Measurements from ENCODE around the gene MCF2L2. TPM values are rescaled to one million over a fixed set of nuclear protein-coding genes. Genes with fewer than 3 reads are reported as not detected.

MCF2L2 gene
- polyA plus RNA-seq, 1 donor, result 0.25 TPM

DNA sequence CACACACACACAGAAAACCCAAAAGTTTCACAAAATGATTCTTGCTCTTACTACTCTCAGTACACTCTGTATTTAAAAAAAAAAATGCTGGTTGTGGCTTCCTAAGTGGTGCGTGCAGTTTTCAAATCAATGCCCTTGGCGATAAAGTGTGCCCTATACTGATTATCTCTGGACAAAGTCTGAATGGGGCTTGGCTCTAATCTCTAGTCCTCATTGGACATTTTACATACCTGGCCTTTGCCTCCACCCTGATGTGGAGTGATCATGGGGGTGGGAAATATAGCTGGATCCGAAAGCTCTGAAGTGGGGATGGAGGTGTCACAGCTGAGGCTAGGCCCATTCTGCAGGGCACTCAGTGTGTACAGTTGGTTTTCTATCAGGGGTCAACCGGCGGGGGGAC, 161.3 kb downstream of the MCF2L2 start:
- no peak for DNase-seq (ENCODE audit: low read depth)

DNA sequence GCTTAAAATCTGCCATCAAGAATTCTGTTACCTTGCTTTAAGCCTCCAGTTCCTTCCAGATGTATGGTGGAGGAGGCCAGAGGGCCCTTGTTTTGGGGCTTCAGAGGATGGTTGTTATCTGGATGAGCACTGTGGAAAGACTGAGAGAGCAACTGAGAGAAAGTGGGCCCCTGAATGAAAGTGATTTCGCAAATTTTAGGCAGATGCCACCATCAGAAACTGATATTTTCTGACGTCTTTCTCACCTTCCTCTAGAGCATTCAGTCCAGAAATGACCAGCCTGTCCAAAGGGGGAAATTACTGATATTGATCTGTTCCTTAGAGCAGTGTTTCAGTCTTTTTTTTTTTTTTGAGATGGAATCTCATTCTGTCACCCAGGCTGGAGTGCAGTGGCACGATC, 162.0 kb downstream of the MCF2L2 start:
- no peak for DNase-seq (ENCODE audit: low read depth)

DNA sequence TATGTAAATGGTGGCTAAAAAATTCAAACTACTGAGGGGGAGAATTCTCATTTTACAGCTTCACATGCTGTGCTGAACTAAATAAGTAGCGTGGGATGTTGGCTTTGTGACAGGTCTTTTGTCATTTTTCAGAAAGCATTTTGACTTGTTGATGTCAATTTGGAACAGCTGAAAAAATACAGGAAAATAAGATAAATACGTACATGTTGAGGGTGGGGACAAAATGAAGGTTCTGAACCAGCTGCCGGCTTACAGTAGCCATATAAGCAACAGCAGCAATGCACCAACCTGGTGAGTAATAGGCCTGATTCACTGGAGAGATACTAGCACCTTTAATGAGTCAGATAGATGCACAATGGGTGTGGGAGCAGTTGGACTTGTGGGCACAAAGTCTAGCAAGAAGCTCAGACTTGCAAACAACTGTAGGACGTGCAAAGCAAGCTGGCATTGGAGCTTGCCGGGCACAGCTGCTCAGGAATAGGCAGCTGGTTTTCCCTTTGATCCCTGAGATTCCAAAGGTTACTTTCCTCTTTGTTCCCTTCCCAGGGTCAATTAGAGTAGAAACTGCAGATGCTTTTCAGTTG, 162.5 kb downstream of the MCF2L2 start:
- no peak for DNase-seq (ENCODE audit: low read depth)

DNA sequence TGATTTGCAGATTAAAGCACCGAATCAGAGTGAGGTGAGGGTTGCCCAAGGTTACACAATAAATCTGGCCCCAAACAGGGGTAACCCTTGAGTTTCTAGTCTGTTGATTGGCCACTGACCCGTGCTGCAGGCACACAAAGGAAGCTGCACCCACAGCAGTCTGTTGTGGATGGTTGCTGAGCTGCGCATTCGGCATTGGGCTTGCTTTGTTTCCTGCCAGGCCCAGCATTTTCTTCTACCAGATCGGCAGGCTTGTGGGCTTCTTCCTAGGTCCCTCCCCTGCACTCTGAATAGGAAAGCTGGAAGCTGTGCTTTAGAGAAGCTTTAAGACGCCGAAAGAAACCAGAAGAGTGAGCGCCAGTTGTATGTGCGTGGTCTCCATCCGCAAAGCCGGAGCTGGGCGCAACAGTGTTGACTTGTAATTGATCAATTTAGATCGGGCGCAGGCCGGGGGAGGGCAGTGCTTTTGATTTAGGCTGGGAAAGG, 163.2 kb downstream of the MCF2L2 start:
- no peak for DNase-seq (ENCODE audit: low read depth)

DNA sequence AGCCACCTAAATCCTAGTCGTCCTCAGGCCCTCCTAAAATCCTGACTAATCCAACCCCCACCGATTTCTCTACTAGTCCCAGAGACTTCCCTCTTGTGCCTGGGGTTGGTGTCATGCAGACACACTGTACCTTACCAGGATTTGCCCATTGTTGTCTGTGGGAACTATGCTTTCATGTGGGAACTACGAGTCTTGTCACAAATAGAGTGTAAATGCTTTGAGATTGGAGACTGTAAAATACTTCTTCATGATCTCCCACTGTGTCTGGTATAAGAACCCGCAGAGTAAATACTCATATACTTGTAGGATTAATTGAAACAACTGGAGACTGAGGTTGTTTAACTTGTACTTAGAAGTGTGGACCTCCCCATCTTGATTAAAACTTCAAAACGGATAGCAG, 164.2 kb downstream of the MCF2L2 start:
- DNase-seq (ENCODE audit: low read depth), result no peak

DNA sequence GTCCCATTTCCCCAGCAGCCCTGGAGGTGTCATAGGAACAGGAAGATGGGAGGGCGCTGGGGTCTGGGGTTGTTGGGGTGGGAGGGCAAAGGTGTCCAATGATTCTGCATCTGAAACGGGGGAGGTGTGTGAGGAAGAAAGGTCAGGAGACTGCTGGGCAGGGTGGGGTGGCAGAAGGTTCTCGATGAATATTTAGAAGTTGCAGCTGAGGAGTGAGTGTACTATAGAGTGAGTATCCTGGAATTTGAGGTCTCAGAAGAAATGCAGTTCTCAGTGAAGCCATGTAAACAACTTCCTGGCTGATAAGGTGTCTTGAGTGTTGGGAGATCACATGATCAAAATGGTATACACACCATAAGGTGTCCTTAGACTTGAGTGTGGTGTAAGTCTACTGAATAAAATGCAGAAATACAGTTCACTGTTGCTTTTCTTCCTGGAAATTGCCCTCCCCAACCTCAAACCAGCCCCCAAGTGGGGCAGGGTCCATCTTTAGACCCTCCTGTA, 165.5 kb downstream of the MCF2L2 start:
- DNase-seq (ENCODE audit: low read depth), result no peak

DNA sequence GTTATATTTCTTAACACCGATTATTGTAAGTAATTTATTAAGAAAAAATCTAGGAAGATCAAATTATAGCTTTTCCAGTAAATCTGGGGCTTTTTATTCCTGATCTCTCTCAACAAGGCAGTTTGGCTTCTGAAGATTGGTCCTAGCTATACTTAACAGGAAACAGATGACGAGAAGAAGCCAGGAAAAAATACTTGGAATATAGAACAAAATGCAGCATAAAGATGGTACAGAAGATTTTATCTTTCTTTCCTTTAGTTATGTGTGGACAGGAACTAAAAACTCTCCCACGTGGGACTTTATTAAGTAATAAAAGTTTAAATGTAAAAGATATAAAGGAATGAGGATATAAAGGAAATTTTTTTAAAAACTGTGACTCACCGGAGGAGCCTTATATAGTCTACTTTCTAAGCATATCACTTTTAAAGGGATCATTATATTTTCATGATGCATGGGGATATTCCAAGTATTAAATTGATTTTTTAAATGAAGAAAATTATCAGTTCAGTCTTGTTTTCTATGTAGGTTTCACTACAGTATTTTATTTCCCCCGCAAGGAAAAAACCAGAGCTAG, 167.2 kb downstream of the MCF2L2 start:
- DNase-seq (ENCODE audit: low read depth), result no peak

DNA sequence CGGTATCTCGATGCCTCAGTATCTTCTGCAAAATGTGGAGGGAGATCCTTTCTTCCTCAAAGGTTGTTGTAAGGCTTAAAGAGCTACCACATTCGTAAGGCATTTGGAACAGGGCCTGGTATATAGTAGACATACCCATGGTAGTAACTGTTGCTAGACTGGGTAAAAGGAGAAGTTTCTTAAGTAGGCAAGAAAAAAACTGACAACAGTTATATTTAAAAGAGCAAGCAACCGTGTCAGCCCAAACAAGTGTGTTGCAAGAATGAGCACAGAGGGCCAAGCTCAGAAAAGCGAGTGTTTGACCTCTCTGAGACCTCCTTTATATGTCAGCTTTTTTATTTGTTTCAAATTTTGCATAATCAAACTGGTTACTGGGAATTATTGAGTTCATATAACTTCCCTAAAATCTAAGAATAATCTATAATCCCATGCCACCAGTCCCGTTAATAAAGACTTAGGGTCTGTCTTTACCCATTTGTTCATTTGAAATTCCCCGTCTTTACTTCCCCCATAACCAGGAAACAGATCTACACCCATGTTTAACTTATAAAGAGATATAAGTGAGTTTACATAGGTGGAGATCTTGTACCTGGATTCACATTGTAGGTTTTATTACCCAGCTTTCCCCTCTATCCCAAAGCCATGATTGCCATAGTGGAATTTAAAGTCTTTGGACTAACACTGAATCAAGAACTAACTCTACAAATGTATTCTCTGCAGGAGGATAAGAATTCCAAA, 168.1 kb downstream of the MCF2L2 start:
- no peak for DNase-seq (ENCODE audit: low read depth)

DNA sequence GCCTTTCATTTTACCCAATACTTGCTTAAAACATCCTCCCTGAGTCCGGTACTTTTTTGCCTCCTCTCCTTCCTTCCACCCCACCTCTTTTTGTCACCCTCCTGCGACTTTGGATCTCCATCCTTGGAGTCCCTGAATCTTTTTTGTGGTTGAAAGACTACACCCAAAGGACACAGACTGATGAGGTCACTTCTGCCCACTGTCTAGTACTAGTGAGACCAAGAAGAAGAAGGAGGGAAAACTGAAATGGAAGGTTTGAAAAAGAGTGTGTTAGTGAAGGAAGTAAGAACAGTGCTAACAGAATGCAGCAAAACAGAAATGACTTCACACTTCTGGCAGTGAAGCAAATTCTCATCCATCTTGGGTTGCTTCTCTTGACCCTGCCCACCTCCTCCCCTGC, 168.8 kb downstream of the MCF2L2 start:
- DNase-seq (ENCODE audit: low read depth), result no peak

DNA sequence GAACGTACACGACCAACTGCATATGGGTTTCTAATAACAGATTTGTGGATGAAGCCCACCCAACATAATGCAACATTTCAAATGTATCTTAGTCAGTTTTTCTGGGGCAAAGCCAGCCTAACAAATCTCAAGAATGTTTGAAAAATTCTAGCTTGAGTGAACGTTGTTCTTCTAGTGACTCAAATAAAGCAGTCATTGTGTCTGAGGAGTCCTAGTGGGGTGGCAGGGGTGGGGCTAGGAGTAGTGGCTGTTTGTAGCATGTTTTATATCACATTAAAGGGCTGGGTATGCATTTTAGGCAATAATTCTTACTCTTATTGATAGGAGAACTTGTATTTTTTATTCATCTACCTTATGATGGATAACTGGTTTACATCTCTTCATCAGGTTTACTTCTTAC, 169.3 kb downstream of the MCF2L2 start:
- no peak for DNase-seq (ENCODE audit: low read depth)

DNA sequence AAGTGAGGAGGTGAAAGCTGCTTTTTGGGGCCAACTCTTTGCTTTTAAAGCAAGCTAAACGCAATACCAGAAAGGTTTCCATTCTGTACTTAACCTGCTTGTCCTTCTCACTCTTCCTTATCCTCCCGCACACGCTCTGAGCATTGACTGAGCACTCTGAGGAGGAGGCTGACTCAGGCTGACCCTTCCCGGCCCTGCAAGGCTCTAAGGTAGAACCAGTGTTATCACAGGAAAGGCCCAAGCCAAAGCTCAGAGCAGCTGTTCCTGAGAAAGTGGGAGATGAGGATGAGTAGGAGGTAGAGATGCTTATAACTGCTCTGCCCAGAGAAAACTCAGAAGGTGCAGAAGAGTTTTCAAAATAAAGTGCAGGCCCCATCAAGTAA, 173.1 kb downstream of the MCF2L2 start:
- DNase-seq (ENCODE audit: low read depth), result no peak

DNA sequence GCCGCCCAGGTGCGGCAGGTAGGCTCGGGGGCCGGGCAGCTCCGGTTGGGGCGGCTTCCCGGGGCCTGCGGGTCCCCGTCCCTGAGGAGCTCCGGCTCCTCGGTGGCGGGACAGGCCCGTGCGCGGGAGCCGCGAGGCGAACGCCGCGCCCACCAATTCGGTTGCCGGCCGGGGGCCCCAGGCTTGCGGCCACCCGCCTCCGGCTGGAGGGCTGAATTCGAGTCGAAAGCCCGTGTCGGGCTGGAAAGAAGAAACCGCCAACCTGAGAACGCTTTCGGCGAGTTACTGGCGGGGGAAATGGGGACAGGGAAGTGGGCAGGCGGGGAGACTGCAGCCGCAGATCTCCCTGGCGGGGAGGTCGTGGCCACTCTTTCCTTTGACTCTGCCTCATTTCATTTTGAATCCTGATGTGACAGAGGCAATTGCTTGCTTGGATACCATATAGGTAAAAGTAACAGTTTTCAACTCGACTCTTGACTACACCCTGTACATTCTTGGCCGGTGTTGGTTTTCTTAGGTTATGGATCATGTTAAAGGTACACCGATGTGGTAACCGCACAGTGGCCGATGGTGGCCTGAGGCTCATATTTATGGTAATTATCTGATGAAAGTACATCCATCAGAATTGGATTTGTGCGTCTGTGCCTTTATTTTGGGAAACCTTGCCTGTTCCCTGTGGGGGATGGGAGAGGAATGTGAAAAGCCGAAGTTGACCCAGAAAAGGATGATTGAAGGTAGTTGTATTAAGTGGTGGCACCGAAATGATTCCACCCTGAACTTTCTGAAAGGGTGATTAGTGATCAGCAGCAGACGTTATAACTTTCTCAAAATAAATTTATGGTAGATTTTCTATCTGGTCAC, 173.7 kb downstream of the MCF2L2 start:
- DNase-seq (ENCODE audit: low read depth), result no peak

DNA sequence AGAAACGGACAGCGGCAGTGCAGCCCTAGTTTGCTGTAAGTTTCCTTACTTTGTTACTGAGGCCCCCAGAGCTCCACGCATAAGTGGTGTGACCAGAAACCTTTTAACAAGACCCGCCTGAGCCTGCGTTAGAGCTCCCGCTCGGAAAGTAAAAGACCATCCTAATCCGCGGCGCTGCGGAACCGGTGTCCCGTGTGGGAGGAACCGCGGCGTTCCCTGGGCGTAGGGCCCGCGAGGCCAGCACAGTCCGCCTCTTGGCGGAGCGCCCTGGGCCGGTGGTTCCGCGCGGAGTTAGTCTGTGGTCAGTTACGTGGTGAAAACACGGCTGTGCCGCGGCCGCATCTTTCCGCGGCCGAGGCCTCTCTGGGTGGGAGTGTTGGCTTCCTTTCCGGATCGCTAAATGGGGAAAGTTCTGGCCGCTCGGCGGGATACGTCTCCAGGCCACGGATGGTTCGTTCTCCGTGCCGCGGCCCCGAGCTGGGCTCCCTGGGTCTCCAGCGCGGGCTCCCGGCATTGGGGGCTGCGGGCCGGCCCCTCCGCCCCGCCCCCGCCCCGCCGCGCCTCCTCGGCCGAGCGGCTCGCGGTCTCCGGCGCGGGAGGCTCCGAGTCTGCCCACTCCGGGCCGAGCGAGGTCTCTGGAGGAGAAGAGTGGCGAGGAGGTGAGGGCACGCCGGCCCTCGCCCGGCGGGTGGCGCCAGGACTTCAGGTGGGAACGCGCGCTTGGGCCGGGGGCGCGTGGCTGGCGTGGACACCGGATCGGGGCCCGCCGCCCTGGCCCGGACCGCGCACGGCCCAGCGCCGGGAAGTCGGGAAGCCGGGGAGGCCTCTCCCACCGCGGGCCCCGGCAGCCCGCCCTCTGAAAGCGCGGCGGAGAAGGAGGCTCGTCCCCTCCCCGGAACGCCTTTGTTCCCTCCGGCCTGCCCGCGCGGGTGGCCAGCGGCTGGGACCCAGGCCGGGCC, 174.6 kb downstream of the MCF2L2 start:
- DNase-seq (ENCODE audit: low read depth), result no peak

DNA sequence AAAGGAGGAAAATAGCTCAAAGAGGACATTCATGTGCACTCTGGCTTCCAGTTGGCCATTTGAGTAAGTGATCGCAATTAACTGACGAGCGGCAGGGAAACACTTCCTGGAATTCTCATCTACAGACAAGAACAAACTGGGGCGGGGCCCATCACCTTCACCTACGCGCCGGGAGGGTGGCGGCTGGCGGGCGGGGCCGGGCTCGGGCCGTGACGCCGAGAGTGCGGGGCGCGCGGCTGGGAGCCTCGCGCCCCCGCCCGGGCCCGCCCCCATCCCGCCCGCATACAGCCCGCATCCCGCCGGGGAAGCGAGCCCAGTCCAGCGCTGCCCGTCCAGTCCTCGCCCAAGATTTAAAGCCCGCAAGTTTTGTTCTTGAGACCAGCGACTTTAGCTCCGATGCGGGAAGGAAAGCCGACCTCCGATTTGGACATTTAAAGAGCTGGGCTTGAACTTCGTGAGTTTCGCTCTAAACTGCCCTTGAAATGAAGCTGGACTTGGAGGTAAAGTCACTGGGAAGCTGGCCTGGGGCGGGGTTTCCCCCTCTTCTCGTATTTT, 175.4 kb downstream of the MCF2L2 start, which contains the start of gene B3GNT5:
B3GNT5 (plus strand) TSS at position 281 of the 555 bp plus-strand sequence. CDS start 16,546 bp downstream, outside the sequence.
- DNase-seq (ENCODE audit: low read depth), result no peak

DNA sequence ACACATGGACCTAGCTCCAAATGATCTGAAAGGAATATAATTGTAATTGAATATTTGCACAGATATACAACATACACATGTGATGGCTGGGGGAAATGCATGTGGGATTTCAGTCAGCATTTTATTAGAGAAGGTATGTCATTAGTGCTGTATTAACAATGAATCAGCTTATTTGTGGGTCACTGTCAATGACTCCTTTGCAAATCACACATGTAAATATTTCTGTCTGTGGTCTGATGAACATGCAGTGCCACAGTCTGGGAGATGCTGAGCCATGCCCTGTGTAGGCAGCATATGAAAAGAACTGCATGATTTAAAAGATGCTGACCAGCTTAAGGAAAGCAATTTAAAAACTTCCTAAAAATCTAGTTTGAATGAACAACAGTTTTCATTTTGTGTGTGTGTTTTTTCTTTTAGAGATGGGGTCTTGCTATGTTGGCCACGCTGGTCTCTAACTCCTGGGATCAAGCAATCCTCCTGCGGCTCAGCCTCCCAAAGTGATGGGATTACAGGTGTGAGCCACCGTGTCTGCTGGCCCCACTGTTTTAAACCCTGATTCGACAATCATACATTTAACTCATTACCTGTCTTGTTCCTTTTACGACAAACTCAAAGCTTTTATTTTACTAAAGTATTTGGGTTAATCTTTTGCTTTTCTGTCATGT, 176.2 kb downstream of the MCF2L2 start:
- no peak for DNase-seq (ENCODE audit: low read depth)

DNA sequence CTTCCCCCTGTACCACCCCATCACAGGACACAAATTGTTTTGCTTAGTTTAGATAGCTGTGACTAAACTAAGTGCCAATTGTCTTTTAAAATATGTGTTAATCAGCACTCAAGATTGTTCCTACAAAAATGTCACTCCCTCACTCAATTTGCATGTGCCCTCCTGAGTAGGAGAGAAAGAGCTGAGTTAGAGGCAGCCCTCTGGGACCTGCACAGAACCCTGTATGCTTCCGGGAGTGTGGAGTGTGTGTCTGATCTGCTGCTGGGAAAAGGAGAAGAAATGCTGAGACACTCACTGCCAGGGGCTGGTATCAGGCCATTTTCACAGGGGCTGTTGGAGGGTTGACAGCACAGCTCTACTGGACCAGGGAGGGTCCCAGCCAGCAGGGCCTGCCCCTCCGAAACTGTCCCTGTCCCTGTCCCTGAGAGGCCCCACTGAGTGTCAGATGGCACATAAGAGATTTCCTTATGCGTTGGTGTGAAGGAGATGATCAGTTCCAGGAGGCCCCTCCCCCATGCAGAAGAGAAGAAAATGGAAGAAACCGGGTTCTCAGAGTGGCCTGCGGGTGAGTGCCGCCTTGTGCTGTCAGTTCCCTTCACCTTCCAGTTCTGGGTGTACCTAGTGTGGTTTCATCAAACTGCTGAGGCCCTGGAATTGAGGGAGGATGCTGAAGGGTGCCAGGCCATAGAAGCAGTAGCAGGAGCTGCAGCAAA, 179.3 kb downstream of the MCF2L2 start:
- no peak for DNase-seq (ENCODE audit: low read depth)

DNA sequence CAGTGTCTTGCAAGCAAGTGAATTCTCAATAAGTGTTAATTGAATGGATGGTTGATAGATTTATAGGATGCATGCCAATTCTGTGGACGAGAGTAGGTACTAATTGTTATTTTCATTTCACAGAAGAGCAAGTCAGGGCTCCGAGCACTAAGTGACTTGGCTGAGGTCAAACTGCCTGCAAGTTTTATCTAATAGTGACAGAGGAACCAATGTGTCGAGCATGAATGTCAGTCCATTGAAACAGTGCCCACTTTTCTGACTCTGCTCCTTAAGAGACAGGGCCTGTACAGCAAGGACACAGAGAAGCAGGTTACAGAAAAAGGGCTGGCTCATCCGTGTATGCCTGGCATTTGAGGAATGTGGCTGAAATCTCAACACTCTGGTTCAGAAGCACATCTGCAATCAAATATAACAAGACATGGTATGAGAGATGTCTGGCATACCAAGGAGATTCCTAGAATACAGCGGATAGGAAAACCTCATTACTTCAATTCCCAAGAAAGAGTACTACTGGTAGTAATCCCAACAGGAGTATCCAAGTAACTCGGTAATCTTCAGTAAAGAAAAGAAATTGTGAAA, 181.3 kb downstream of the MCF2L2 start:
- DNase-seq (ENCODE audit: low read depth), result no peak

DNA sequence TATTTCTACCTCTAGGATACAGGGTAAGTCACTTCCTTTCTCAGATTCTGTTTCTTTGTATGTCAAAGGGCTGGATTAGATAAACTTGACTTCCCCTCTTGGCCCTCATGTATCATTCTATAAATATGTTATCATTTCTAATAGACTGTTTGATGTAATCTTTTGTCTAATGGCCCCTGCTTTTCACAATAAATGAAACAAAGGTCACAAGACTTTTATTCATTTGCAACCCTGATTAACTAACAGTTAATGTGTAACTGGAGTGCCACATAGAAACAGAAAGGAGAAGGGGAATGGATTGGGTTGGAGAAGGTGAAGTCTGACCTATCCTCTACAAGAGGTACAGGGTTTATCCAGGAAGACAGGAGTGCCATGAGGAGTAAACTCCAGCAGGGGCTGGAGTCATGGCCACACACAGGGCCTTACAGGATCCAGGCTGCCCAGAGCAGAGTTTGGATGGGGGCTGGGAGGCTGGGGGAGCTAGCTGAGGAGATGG, 183.4 kb downstream of the MCF2L2 start:
- no peak for DNase-seq (ENCODE audit: low read depth)

DNA sequence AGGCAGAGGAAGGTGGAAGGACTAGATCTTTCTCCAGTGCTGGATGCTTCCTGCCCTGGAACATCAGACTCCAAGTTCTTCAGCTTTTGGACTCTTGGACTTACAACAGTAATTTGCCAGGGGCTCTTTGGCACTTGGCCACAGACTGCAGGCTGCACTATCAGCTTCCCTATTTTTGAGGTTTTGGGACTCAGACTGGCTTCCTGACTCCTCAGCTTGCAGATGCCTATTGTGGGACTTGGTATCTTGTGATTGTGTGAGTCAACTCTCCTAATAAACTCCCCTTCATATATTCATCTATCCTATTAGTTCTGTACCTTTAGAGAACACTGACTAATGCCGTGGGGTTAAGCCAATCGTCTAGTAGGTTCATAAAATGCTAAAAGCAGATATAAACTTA, 184.2 kb downstream of the MCF2L2 start:
- DNase-seq (ENCODE audit: low read depth), result no peak
